Gastrocnemius medialis (tissue), 4 donors: Measurements from ENCODE around the gene METTL13. TPM values are rescaled to one million over a fixed set of nuclear protein-coding genes. Genes with fewer than 3 reads are reported as not detected.

Experiments used
- ATAC-seq, 2 donors: fragments of 150-250 bp; one replicate each; pipeline ENCODE4 v1.9.1; 2016
- DNase-seq, 2 donors: peaks; one replicate each; pipeline ENCODE4 v3.0.0-alpha.2; 2019
- H3K27ac ChIP-seq, 4 donors: fragments of 200-600 bp; sonication (generic); 1 replicate in 1 of 4; 2 replicates in 3 of 4; pipeline ENCODE4 v1.5.1; 2016 to 2018; ENCODE audit warnings: mild to moderate bottlenecking in 2 of 4, moderate library complexity in 1 of 4
- H3K27me3 ChIP-seq, 3 donors: fragments of 200-600 bp; sonication (generic) in 2 of 3; 1 replicate in 1 of 3; 2 replicates in 2 of 3; pipeline versions ENCODE4 v1.5.1 to v1.6.0; 2016 to 2019; ENCODE audit warnings: mild to moderate bottlenecking in 1 of 3, moderate library complexity in 1 of 3
- H3K36me3 ChIP-seq, 2 donors: fragments of 200-600 bp; sonication (generic) in 1 of 2; one replicate each; pipeline ENCODE4 v1.5.1; 2017 to 2018
- H3K4me1 ChIP-seq, 2 donors: fragments of 200-600 bp; sonication (generic) in 1 of 2; one replicate each; pipeline ENCODE4 v1.5.1; 2016 to 2017; ENCODE audit warnings: mild to moderate bottlenecking in 2 of 2
- H3K4me3 ChIP-seq, 4 donors: fragments of 200-600 bp; sonication (generic) in 3 of 4; 1 replicate in 1 of 4; 2 replicates in 3 of 4; pipeline ENCODE4 v1.5.1; 2016 to 2019; ENCODE audit warnings: mild to moderate bottlenecking in 2 of 4
- H3K9me3 ChIP-seq, 3 donors: fragments of 200-600 bp; sonication (generic) in 2 of 3; 1 replicate in 1 of 3; 2 replicates in 2 of 3; pipeline ENCODE4 v1.5.1; 2016 to 2019
- CTCF ChIP-seq, 5 experiments: fragments of 450-650 bp in 3 of 5; fragments of 200-600 bp in 2 of 5; sonication (generic) in 2 of 5; IDR thresholded peaks in 4 of 5; conservative IDR thresholded peaks in 1 of 5; 1 replicate in 4 of 5; 2 replicates in 1 of 5; pipeline ENCODE4 v1.5.1; 2016 to 2019; ENCODE audit warnings: antibody characterized with exemption in 5 of 5, mild to moderate bottlenecking in 3 of 5, moderate library complexity in 3 of 5
- POLR2A ChIP-seq, 2 donors: fragments of 450-650 bp; IDR thresholded peaks; one replicate each; pipeline ENCODE4 v1.6.1; 2017; ENCODE audit warnings: antibody characterized with exemption in 2 of 2, mild to moderate bottlenecking in 2 of 2, moderate library complexity in 2 of 2
- in situ Hi-C, 4 donors: fragments of 200-750 bp; cut with MboI; loops; one replicate each; pipeline versions ENCODE4 v1.15.0 to v1.8.0; 2017; ENCODE audit warnings: low sequenced_read_pairs in 4 of 4
- intact Hi-C: fragments of 100-400 bp; cut with DNase I; formaldehyde crosslinking; loops from one replicate; pipeline ENCODE4 v1.15.1; 2023; ENCODE audit warnings: low total_unique reads
- total RNA-seq, 4 donors: library from RNA; depleted of rRNA; stranded (reverse); fragments of >200 nt; gene quantifications; one replicate each; pipeline versions ENCODE4 v1.1.0 to v1.2.3, GENCODE V29; 2016

The METTL13 gene
- total RNA-seq, 4 donors from 2014 or later = 18.6 to 32.8 (median 23.5) TPM

GRCh38 chr1:171841931-171842761 lies 60.7 kb downstream of the METTL13 start:
- peak overlapping the region; percentile 66 to 86 (median 79) for H3K4me3 ChIP-seq
- ATAC-seq = no peak
- peak overlapping the region in 3 of 4 donors; percentile 64 to 77 (median 73) for H3K27ac ChIP-seq
- DNase-seq = no peak
- in situ Hi-C loops (loop anchor here in 1 of 4 donors (25.0 kb wide), 1 partner anchor 595 kb away; the partner anchor contains the start of gene PIGC), intact Hi-C loops (loop anchor here (5.0 kb wide), 2 partner anchors 195 to 355 kb away; partner anchors contain the start of gene PRRC2C)
- H3K27me3 ChIP-seq = no peaks in the 10 kb centered on the region
- H3K4me1 ChIP-seq = peaks cover 0 to 11% of the 10 kb centered on the region in 2 donors
- H3K36me3 ChIP-seq = no peaks in the 10 kb centered on the region
- no peaks in the 10 kb centered on the region for H3K9me3 ChIP-seq
- TF ChIP-seq CTCF (IDR thresholded peaks at IDR 0.05 in 4 of 5, conservative IDR thresholded peaks at IDR 0.05 in 1 of 5) (no peak), POLR2A (IDR thresholded peaks at IDR 0.05) (no peak)

GRCh38 chr1:171844381-171844780 lies 62.9 kb downstream of the METTL13 start:
- Histone ChIP-seq H3K4me3 (no peak overlapping the region), H3K36me3 (no peaks in the 10 kb centered on the region), H3K27me3 (no peaks in the 10 kb centered on the region), H3K9me3 (no peaks in the 10 kb centered on the region), H3K4me1 (peaks cover 0 to 11% of the 10 kb centered on the region in 2 donors), H3K27ac (no peak overlapping the region)
- TF ChIP-seq POLR2A (IDR thresholded peaks at IDR 0.05) (no peak), CTCF (IDR thresholded peaks at IDR 0.05 in 4 of 5, conservative IDR thresholded peaks at IDR 0.05 in 1 of 5) (no peak)
- DNase-seq (no peak), ATAC-seq (no peak)
- in situ Hi-C loops = loop anchor here in 1 of 4 donors (25.0 kb wide), 1 partner anchor 593 kb away; the partner anchor contains the start of gene PIGC
- intact Hi-C loops = loop anchor here (5.0 kb wide), 2 partner anchors 197 to 357 kb away; partner anchors contain the start of gene PRRC2C

DNA sequence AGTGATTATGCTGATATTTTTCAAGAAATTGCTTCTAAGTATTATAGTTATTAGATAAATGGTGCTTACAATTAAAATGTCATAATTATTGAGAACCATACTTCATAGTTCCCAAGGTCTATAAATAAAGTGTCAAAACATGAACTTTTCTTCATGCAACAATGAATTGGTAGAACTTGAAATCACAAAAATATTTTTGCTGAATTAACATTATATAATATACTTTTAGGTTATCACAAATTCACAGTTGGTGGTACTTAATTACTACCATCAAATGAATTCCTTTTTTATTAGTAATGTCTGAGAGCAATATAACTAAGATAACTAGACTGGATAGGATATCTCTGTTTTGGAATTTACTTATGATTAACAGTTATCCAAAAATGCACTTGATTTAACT lies 64.5 kb downstream of the METTL13 start:
- no peak for TF ChIP-seq POLR2A (IDR thresholded peaks at IDR 0.05)
- no peak for TF ChIP-seq CTCF (IDR thresholded peaks at IDR 0.05 in 4 of 5, conservative IDR thresholded peaks at IDR 0.05 in 1 of 5)
- no peak overlapping the region for H3K4me3 ChIP-seq
- in situ Hi-C loops (loop anchor here in 1 of 4 donors (25.0 kb wide), 1 partner anchor 591 kb away; the partner anchor contains the start of gene PIGC), intact Hi-C loops (no loop called here)
- H3K27me3 ChIP-seq = no peaks in the 10 kb centered on the region
- no peak for DNase-seq
- H3K27ac ChIP-seq = no peak overlapping the region
- peaks cover 0 to 11% of the 10 kb centered on the region in 2 donors for H3K4me1 ChIP-seq
- no peak for ATAC-seq
- H3K9me3 ChIP-seq = no peaks in the 10 kb centered on the region
- H3K36me3 ChIP-seq = no peaks in the 10 kb centered on the region

Other genes starting within 250 kb of the METTL13 start
- gene MYOCOS, start 159.4 kb upstream of the METTL13 start, total RNA-seq = under 1 TPM in 1 of 4 donors, not detected in 3; 0.20 TPM
- 10 to 100 TPM in 2 of 4 donors, 1 to 10 TPM in 2; 5.0 to 17.4 (median 8.6) TPM for gene MYOC, start 129.0 kb upstream of the METTL13 start, total RNA-seq
- 10 to 100 TPM in 1 of 4 donors, 1 to 10 TPM in 3; 4.6 to 11.1 (median 5.0) TPM for gene VAMP4, start 39.6 kb upstream of the METTL13 start, total RNA-seq
- gene DNM3, start 59.8 kb downstream of the METTL13 start, total RNA-seq = 1 to 10 TPM in 3 of 4 donors, under 1 TPM in 1; 0.35 to 1.6 (median 1.1) TPM